ENCODE data around the gene CHPT1.
"Not testable (repeated sequence)": the region's sequence is repeated elsewhere in the genome, so short reads cannot be mapped to it uniquely, and the experiment has no call there.

The CHPT1 gene

GRCh38 chr12:101675555-101675954 is 21.9 kb upstream of the CHPT1 start:
- no peaks in the 10 kb centered on the region for H3K36me3 ChIP-seq (ENCODE audit: control insufficient read depth, insufficient read depth, low read length)
- no peak overlapping the region for H4K8ac ChIP-seq (ENCODE audit: low read depth, low read length)
- no peak overlapping the region for H3K23ac ChIP-seq (ENCODE audit: low read length)
- no peak overlapping the region for H3K4me3 ChIP-seq (ENCODE audit: low read length)
- no peak overlapping the region for H3K56ac ChIP-seq (ENCODE audit: low read length)
- no peaks in the 10 kb centered on the region for H3K27me3 ChIP-seq (ENCODE audit: insufficient read depth, low read length, poor library complexity)
- H3K4ac ChIP-seq (ENCODE audit: low read depth, low read length) = no peak overlapping the region
- H3K18ac ChIP-seq (ENCODE audit: low read length) = no peak overlapping the region
- H2BK15ac ChIP-seq (replicated peaks; ENCODE audit: low read depth) = no peak overlapping the region
- H3K79me1 ChIP-seq (ENCODE audit: low read length) = no peaks in the 10 kb centered on the region
- H2BK5ac ChIP-seq (ENCODE audit: low read length) = no peak overlapping the region
- no peak overlapping the region for H4K5ac ChIP-seq (ENCODE audit: low read length)
- H3K9ac ChIP-seq (ENCODE audit: low read length) = no peak overlapping the region
- H2AK5ac ChIP-seq (ENCODE audit: low read length) = no peak overlapping the region
- DNase-seq = no peak
- no CpG with 5 or more reads among the region's 2 CpGs for WGBS (ENCODE audit: extremely low coverage, insufficient coverage, low lambda C conversion rate)
- no peak overlapping the region for H3K4me2 ChIP-seq (ENCODE audit: low read length)
- no peak overlapping the region for H2BK120ac ChIP-seq (ENCODE audit: low read depth, low read length)
- no peaks in the 10 kb centered on the region for H3K4me1 ChIP-seq (ENCODE audit: control insufficient read depth, low read depth, low read length)
- no peak overlapping the region for H3K27ac ChIP-seq (ENCODE audit: low read depth, low read length)
- H3K79me2 ChIP-seq (ENCODE audit: control insufficient read depth, insufficient read depth, low read length) = no peaks in the 10 kb centered on the region

- not testable (repeated sequence) for H3K27ac ChIP-seq (ENCODE audit: low read depth, low read length); H4K8ac ChIP-seq (ENCODE audit: low read depth, low read length); H3K4me1 ChIP-seq (ENCODE audit: control insufficient read depth, low read depth, low read length); H3K36me3 ChIP-seq (ENCODE audit: control insufficient read depth, insufficient read depth, low read length); H2BK5ac ChIP-seq (ENCODE audit: low read length); DNase-seq; H3K23ac ChIP-seq (ENCODE audit: low read length); H3K56ac ChIP-seq (ENCODE audit: low read length); H3K79me2 ChIP-seq (ENCODE audit: control insufficient read depth, insufficient read depth, low read length); H3K4ac ChIP-seq (ENCODE audit: low read depth, low read length); H3K9ac ChIP-seq (ENCODE audit: low read length); H3K79me1 ChIP-seq (ENCODE audit: low read length); H2BK15ac ChIP-seq (replicated peaks; ENCODE audit: low read depth); H3K4me2 ChIP-seq (ENCODE audit: low read length); H3K27me3 ChIP-seq (ENCODE audit: insufficient read depth, low read length, poor library complexity); H2AK5ac ChIP-seq (ENCODE audit: low read length); H4K5ac ChIP-seq (ENCODE audit: low read length); H2BK120ac ChIP-seq (ENCODE audit: low read depth, low read length); H3K4me3 ChIP-seq (ENCODE audit: low read length); H3K18ac ChIP-seq (ENCODE audit: low read length)
- no CpG with 5 or more reads among the region's 3 CpGs for WGBS (ENCODE audit: extremely low coverage, insufficient coverage, low lambda C conversion rate)
Measured at GRCh38 chr12:101676497-101676896, 20.9 kb upstream of the CHPT1 start.

DNA sequence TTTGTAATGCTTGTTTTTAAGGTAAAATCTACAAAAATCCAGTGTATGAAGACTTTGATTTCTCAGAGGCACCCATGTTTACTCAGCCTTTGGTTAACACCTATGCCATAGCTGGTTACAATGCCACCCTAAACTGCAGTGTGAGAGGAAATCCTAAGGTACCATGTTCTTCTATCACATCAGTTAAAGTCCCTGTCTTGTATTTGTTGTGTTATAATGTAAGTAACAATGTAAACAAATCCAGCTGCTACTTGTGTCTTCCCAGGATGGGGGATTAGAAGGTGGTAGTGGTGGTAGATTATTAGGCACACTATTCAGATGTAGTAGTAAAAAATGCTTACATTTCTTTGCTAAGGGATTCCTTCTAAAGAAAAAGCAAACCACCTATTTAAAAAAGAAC is 19.4 kb upstream of the CHPT1 start:
- Histone ChIP-seq H3K79me2 (ENCODE audit: control insufficient read depth, insufficient read depth, low read length) (no peaks in the 10 kb centered on the region), H4K8ac (ENCODE audit: low read depth, low read length) (no peak overlapping the region), H3K27ac (ENCODE audit: low read depth, low read length) (no peak overlapping the region), H3K36me3 (ENCODE audit: control insufficient read depth, insufficient read depth, low read length) (no peaks in the 10 kb centered on the region), H2BK15ac (replicated peaks; ENCODE audit: low read depth) (no peak overlapping the region), H3K4me3 (ENCODE audit: low read length) (no peak overlapping the region), H3K27me3 (ENCODE audit: insufficient read depth, low read length, poor library complexity) (no peaks in the 10 kb centered on the region), H3K4ac (ENCODE audit: low read depth, low read length) (no peak overlapping the region), H2AK5ac (ENCODE audit: low read length) (no peak overlapping the region), H2BK120ac (ENCODE audit: low read depth, low read length) (no peak overlapping the region), H3K56ac (ENCODE audit: low read length) (no peak overlapping the region), H3K18ac (ENCODE audit: low read length) (no peak overlapping the region), H3K23ac (ENCODE audit: low read length) (no peak overlapping the region), H4K5ac (ENCODE audit: low read length) (no peak overlapping the region), H3K79me1 (ENCODE audit: low read length) (no peaks in the 10 kb centered on the region), H3K4me1 (ENCODE audit: control insufficient read depth, low read depth, low read length) (no peaks in the 10 kb centered on the region), H3K4me2 (ENCODE audit: low read length) (no peak overlapping the region), H2BK5ac (ENCODE audit: low read length) (no peak overlapping the region), H3K9ac (ENCODE audit: low read length) (no peak overlapping the region)
- no peak for DNase-seq

GRCh38 chr12:101680240-101680639 is 17.2 kb upstream of the CHPT1 start:
- no peak overlapping the region for H4K5ac ChIP-seq (ENCODE audit: low read length)
- H3K9ac ChIP-seq (ENCODE audit: low read length) = no peak overlapping the region
- no peak overlapping the region for H2BK120ac ChIP-seq (ENCODE audit: low read depth, low read length)
- no peaks in the 10 kb centered on the region for H3K79me1 ChIP-seq (ENCODE audit: low read length)
- no peak overlapping the region for H3K4me3 ChIP-seq (ENCODE audit: low read length)
- no peaks in the 10 kb centered on the region for H3K27me3 ChIP-seq (ENCODE audit: insufficient read depth, low read length, poor library complexity)
- no peaks in the 10 kb centered on the region for H3K36me3 ChIP-seq (ENCODE audit: control insufficient read depth, insufficient read depth, low read length)
- H3K18ac ChIP-seq (ENCODE audit: low read length) = no peak overlapping the region
- H3K27ac ChIP-seq (ENCODE audit: low read depth, low read length) = no peak overlapping the region
- H3K79me2 ChIP-seq (ENCODE audit: control insufficient read depth, insufficient read depth, low read length) = no peaks in the 10 kb centered on the region
- no peak overlapping the region for H2BK5ac ChIP-seq (ENCODE audit: low read length)
- no peak overlapping the region for H3K4me2 ChIP-seq (ENCODE audit: low read length)
- no peak overlapping the region for H4K8ac ChIP-seq (ENCODE audit: low read depth, low read length)
- H3K23ac ChIP-seq (ENCODE audit: low read length) = no peak overlapping the region
- no peak overlapping the region for H2BK15ac ChIP-seq (replicated peaks; ENCODE audit: low read depth)
- no peak overlapping the region for H2AK5ac ChIP-seq (ENCODE audit: low read length)
- no peak for DNase-seq
- H3K56ac ChIP-seq (ENCODE audit: low read length) = no peak overlapping the region
- no CpG with 5 or more reads among the region's 3 CpGs for WGBS (ENCODE audit: extremely low coverage, insufficient coverage, low lambda C conversion rate)
- H3K4ac ChIP-seq (ENCODE audit: low read depth, low read length) = no peak overlapping the region
- no peaks in the 10 kb centered on the region for H3K4me1 ChIP-seq (ENCODE audit: control insufficient read depth, low read depth, low read length)

GRCh38 chr12:101680647-101681046 is 16.8 kb upstream of the CHPT1 start:
- no peaks in the 10 kb centered on the region for H3K79me2 ChIP-seq (ENCODE audit: control insufficient read depth, insufficient read depth, low read length)
- no peaks in the 10 kb centered on the region for H3K36me3 ChIP-seq (ENCODE audit: control insufficient read depth, insufficient read depth, low read length)
- no peak overlapping the region for H3K23ac ChIP-seq (ENCODE audit: low read length)
- no peak overlapping the region for H3K4me3 ChIP-seq (ENCODE audit: low read length)
- H3K4ac ChIP-seq (ENCODE audit: low read depth, low read length) = no peak overlapping the region
- H2BK15ac ChIP-seq (replicated peaks; ENCODE audit: low read depth) = no peak overlapping the region
- no peak overlapping the region for H2AK5ac ChIP-seq (ENCODE audit: low read length)
- H3K4me2 ChIP-seq (ENCODE audit: low read length) = no peak overlapping the region
- DNase-seq = no peak
- H4K8ac ChIP-seq (ENCODE audit: low read depth, low read length) = no peak overlapping the region
- H3K4me1 ChIP-seq (ENCODE audit: control insufficient read depth, low read depth, low read length) = no peaks in the 10 kb centered on the region
- no peak overlapping the region for H4K5ac ChIP-seq (ENCODE audit: low read length)
- H3K79me1 ChIP-seq (ENCODE audit: low read length) = no peaks in the 10 kb centered on the region
- no peak overlapping the region for H2BK120ac ChIP-seq (ENCODE audit: low read depth, low read length)
- no peak overlapping the region for H3K27ac ChIP-seq (ENCODE audit: low read depth, low read length)
- no peak overlapping the region for H3K18ac ChIP-seq (ENCODE audit: low read length)
- H3K27me3 ChIP-seq (ENCODE audit: insufficient read depth, low read length, poor library complexity) = no peaks in the 10 kb centered on the region
- no peak overlapping the region for H2BK5ac ChIP-seq (ENCODE audit: low read length)
- no peak overlapping the region for H3K9ac ChIP-seq (ENCODE audit: low read length)
- no peak overlapping the region for H3K56ac ChIP-seq (ENCODE audit: low read length)

GRCh38 chr12:101681627-101682026 is 15.8 kb upstream of the CHPT1 start:
- H3K9ac ChIP-seq (ENCODE audit: low read length); H3K23ac ChIP-seq (ENCODE audit: low read length); H3K36me3 ChIP-seq (ENCODE audit: control insufficient read depth, insufficient read depth, low read length); H3K79me2 ChIP-seq (ENCODE audit: control insufficient read depth, insufficient read depth, low read length); H2BK5ac ChIP-seq (ENCODE audit: low read length); H4K8ac ChIP-seq (ENCODE audit: low read depth, low read length); H2BK120ac ChIP-seq (ENCODE audit: low read depth, low read length); H4K5ac ChIP-seq (ENCODE audit: low read length); H2AK5ac ChIP-seq (ENCODE audit: low read length); H3K4me2 ChIP-seq (ENCODE audit: low read length); H3K27ac ChIP-seq (ENCODE audit: low read depth, low read length); DNase-seq; H3K4me3 ChIP-seq (ENCODE audit: low read length); H3K79me1 ChIP-seq (ENCODE audit: low read length); H3K56ac ChIP-seq (ENCODE audit: low read length); H3K18ac ChIP-seq (ENCODE audit: low read length); H3K4ac ChIP-seq (ENCODE audit: low read depth, low read length); H3K27me3 ChIP-seq (ENCODE audit: insufficient read depth, low read length, poor library complexity); H3K4me1 ChIP-seq (ENCODE audit: control insufficient read depth, low read depth, low read length); H2BK15ac ChIP-seq (replicated peaks; ENCODE audit: low read depth): not testable (repeated sequence)
- WGBS (ENCODE audit: extremely low coverage, insufficient coverage, low lambda C conversion rate) = no CpG with 5 or more reads among the region's 6 CpGs

All from mesendoderm (in vitro differentiated cells).